HCT116 (cell line): Measurements from ENCODE around the gene CRADD. TPM values are rescaled to one million over a fixed set of nuclear protein-coding genes. Genes with fewer than 3 reads are reported as not detected.
"Not testable (repeated sequence)": the region's sequence is repeated elsewhere in the genome, so short reads cannot be mapped to it uniquely, and the experiment has no call there.

Source experiments
- ATAC-seq: fragments of 200-7000 bp; cut with Tn5 transposase; 2 replicates; pipeline ENCODE4 v1.9.1; 2020; ENCODE audit warnings: mild to moderate bottlenecking, moderate library complexity
- BruUV-seq: library from RNA; stranded (reverse); fragments of 400-500 nt; replicated peaks from 2 replicates; lab custom pipeline; 2021; lab: Mats Ljungman, UMichigan
- CTCF ChIA-PET: fragments of 300-600 bp; sonication (Branson Sonifier 250); formaldehyde crosslinking; loops from one replicate; lab custom pipeline; 2021; ENCODE audit warnings: antibody characterized with exemption; lab: Charles Lee
- POLR2A ChIA-PET: fragments of 300-600, 350-600 bp; sonication (Branson Sonifier 250); formaldehyde crosslinking; loops from one replicate; lab custom pipeline; 2021; ENCODE audit warnings: antibody characterized with exemption; lab: Charles Lee
- RAD21 ChIA-PET, 2 experiments: fragments of 300-600 bp; sonication (Branson Sonifier 250); formaldehyde crosslinking; loops; one replicate each; lab custom pipeline; 2023; ENCODE audit warnings: low total read pairs in 2 of 2; ENCODE audit not compliant: uncharacterized antibody in 2 of 2, unreplicated experiment in 2 of 2, low non-redundant PET in 1 of 2; lab: Charles Lee
- DNase-seq: peaks from one replicate; pipeline ENCODE4 v3.0.0-alpha.2; 2010; ENCODE audit warnings: low read depth, low spot score
- H2AFZ ChIP-seq: fragments of 200-600 bp; shearing (Covaris generic), sonication (generic); 2 replicates; pipeline ENCODE4 v1.6.1; 2017; ENCODE audit warnings: low read depth, mixed run types, mixed read lengths, antibody characterized with exemption, low read length; ENCODE audit not compliant: poor library complexity, severe bottlenecking
- H3K27ac ChIP-seq: 2 replicates; pipeline ENCODE4 v1.5.1; 2012; ENCODE audit warnings: low read depth, low read length
- H3K27me3 ChIP-seq: fragments of 200-600 bp; sonication (generic); 2 replicates; pipeline ENCODE4 v1.6.1; 2016; ENCODE audit warnings: mixed run types, low read length, mixed read lengths; ENCODE audit not compliant: insufficient read depth
- H3K36me3 ChIP-seq, 2 experiments: fragments of 200-500 bp in 1 of 2; fragments of 200-600 bp in 1 of 2; sonication (Bioruptor generic) in 1 of 2; sonication (generic) in 1 of 2; 2 replicates each; pipeline versions ENCODE4 v1.5.1 to v1.6.1; 2014 to 2016; ENCODE audit warnings: low read length in 2 of 2, inconsistent platforms in 1 of 2, mixed read lengths in 1 of 2, mixed run types in 1 of 2; ENCODE audit not compliant: insufficient read depth in 2 of 2, control insufficient read depth in 1 of 2
- H3K4me1 ChIP-seq, 2 experiments: fragments of 200-600 bp in 1 of 2; sonication (generic) in 1 of 2; 2 replicates each; pipeline versions ENCODE4 v1.5.1 to v1.6.1; 2012 to 2017; ENCODE audit warnings: low read length in 2 of 2, inconsistent platforms in 1 of 2, mild to moderate bottlenecking in 1 of 2, mixed read lengths in 1 of 2, mixed run types in 1 of 2, moderate library complexity in 1 of 2; ENCODE audit not compliant: insufficient read depth in 2 of 2, control insufficient read depth in 1 of 2
- H3K4me2 ChIP-seq: fragments of 200-600 bp; sonication (generic); 2 replicates; pipeline ENCODE4 v1.6.1; 2017; ENCODE audit warnings: mixed run types, low read length, mixed read lengths
- H3K4me3 ChIP-seq, 2 experiments: fragments of 200-600 bp in 1 of 2; sonication (generic) in 1 of 2; replicated peaks in 1 of 2; 2 replicates each; pipeline ENCODE4 v1.5.1; 2011 to 2016; ENCODE audit warnings: low read length in 2 of 2, control low read depth in 1 of 2, low read depth in 1 of 2, mild to moderate bottlenecking in 1 of 2, mixed read lengths in 1 of 2, mixed run types in 1 of 2
- H3K79me2 ChIP-seq: fragments of 200-600 bp; sonication (generic); 2 replicates; pipeline ENCODE4 v1.6.1; 2017; ENCODE audit warnings: mild to moderate bottlenecking, mixed run types, low read length, moderate library complexity, mixed read lengths; ENCODE audit not compliant: insufficient read depth
- H3K9ac ChIP-seq: fragments of 200-600 bp; sonication (generic); 2 replicates; pipeline ENCODE4 v1.6.1; 2016; ENCODE audit warnings: low read length, mixed read lengths
- H3K9me2 ChIP-seq: fragments of 200-600 bp; sonication (generic), shearing (Covaris generic); 2 replicates; pipeline ENCODE4 v1.6.1; 2017; ENCODE audit warnings: mixed run types, mild to moderate bottlenecking, moderate library complexity; ENCODE audit not compliant: insufficient read depth
- H3K9me3 ChIP-seq, 2 experiments: fragments of 200-500 bp in 1 of 2; fragments of 200-600 bp in 1 of 2; sonication (Bioruptor generic) in 1 of 2; sonication (generic) in 1 of 2; 2 replicates each; pipeline ENCODE4 v1.6.1; 2014 to 2017; ENCODE audit warnings: low read length in 2 of 2, mixed read lengths in 2 of 2, inconsistent platforms in 1 of 2, low read depth in 1 of 2, mild to moderate bottlenecking in 1 of 2, mixed run types in 1 of 2, moderate library complexity in 1 of 2; ENCODE audit not compliant: control insufficient read depth in 1 of 2, insufficient read depth in 1 of 2
- H4K20me1 ChIP-seq: fragments of 200-600 bp; sonication (generic), shearing (Covaris generic); 2 replicates; pipeline ENCODE4 v1.6.1; 2017; ENCODE audit warnings: mixed run types, mild to moderate bottlenecking, moderate library complexity; ENCODE audit not compliant: insufficient read depth
- CBX3 ChIP-seq: IDR thresholded peaks from 2 replicates; pipeline ENCODE4 v1.6.1; 2012; ENCODE audit warnings: low read depth
- EGR1 ChIP-seq: IDR thresholded peaks from 2 replicates; pipeline ENCODE4 v1.6.1; 2012; ENCODE audit warnings: low read depth
- EZH2phosphoT487 ChIP-seq: fragments of 200-600 bp; IDR thresholded peaks from 2 replicates; pipeline ENCODE4 v1.6.1; 2018; ENCODE audit warnings: antibody characterized with exemption, borderline replicate concordance
- FOSL1 ChIP-seq: IDR thresholded peaks from 2 replicates; pipeline ENCODE4 v1.6.1; 2012; ENCODE audit warnings: low read depth
- JUND ChIP-seq: IDR thresholded peaks from 2 replicates; pipeline ENCODE4 v1.6.1; 2012
- POLR2AphosphoS5 ChIP-seq: IDR thresholded peaks from 2 replicates; pipeline ENCODE4 v1.6.1; 2011; ENCODE audit warnings: mild to moderate bottlenecking, low read depth, low read length, moderate library complexity
- RAD21 ChIP-seq: IDR thresholded peaks from 2 replicates; pipeline ENCODE4 v1.6.1; 2012; ENCODE audit warnings: low read depth, mild to moderate bottlenecking
- SRF ChIP-seq: IDR thresholded peaks from 2 replicates; pipeline ENCODE4 v1.6.1; 2012; ENCODE audit warnings: low read depth
- TCF7L2 ChIP-seq: IDR thresholded peaks from 2 replicates; pipeline ENCODE4 v1.7.0; 2011; ENCODE audit warnings: borderline replicate concordance, inconsistent platforms; ENCODE audit not compliant: insufficient read depth, insufficient read length; ENCODE audit errors: extremely low read depth
- YY1 ChIP-seq: IDR thresholded peaks from 2 replicates; pipeline ENCODE4 v1.6.1; 2011; ENCODE audit warnings: low read length, low read depth, moderate library complexity, mild to moderate bottlenecking; ENCODE audit not compliant: insufficient replicate concordance; ENCODE audit errors: extremely low read depth
- ZFX ChIP-seq: fragments of 450-650 bp; IDR thresholded peaks from 2 replicates; pipeline ENCODE4 v1.6.1; 2017
- ZNF274 ChIP-seq: fragments of 200-500 bp; sonication (Bioruptor generic); IDR thresholded peaks from 2 replicates; pipeline ENCODE4 v1.6.1; 2014; ENCODE audit warnings: mild to moderate bottlenecking, low read depth, low read length, inconsistent platforms
- intact Hi-C: fragments of 100-400 bp; cut with micrococcal nuclease; formaldehyde crosslinking; loops from 2 replicates; pipeline ENCODE4 v1.10.0; 2022
- total RNA-seq: library from RNA; stranded (reverse); gene quantifications from one replicate; pipeline ENCODE4 v1.2.1, GENCODE V29; 2021; ENCODE audit not compliant: unreplicated experiment
- TF ChIP-seq, protein P1 (sequence below): IDR thresholded peaks from 2 replicates; pipeline ENCODE4 v1.6.1; 2012
- TF ChIP-seq, protein P2 (sequence below): IDR thresholded peaks from 2 replicates; pipeline ENCODE4 v1.6.1; 2012

Gene CRADD
- total RNA-seq, 1 experiment from 2014 or later: 12.2 TPM

DNA sequence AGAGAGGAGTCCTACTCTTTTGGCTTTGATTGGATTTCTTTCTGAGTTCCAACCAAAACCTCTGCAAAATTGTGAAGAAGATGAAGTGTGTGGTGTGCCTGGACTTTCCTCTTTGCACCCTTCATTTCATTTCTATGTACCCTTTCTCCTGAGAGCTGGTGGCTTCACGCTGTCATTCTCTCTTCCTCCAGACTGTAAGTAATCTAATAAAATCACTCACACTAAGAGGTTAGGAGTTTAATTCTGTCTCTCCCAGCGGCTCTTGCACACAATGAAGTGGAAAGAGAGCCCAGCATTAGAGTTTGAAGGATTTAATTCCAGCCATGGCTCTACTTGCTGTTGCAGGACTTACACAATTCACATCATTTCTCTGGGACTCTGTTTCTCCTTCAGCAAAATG, 37.8 kb upstream of the CRADD start (continued):
- no peak for TF ChIP-seq CBX3
- TF ChIP-seq POLR2AphosphoS5: no peak

DNA sequence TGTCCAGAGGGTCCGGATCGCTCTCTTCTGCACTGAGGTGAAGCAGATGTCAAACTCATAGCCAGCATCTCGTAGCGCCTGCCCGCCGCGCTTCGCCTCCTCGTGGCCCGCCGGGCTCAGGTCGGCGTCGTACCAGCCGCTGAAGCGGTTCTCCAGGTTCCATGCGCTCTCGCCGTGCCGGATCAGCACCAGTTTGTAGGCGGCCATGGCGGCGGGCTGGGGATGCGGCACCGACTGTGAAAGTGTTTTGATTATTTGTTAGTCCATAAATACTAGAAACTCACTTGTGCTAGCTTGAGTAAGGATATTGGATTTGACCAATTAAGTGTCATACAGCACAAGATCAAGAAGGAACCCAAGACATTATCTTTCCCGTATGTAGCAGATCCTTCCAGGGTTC, 35.8 kb upstream of the CRADD start:
- H3K9me3 ChIP-seq, H3K79me2 ChIP-seq, H3K36me3 ChIP-seq, ATAC-seq, DNase-seq, H3K9ac ChIP-seq, H3K4me1 ChIP-seq, H4K20me1 ChIP-seq, CTCF ChIA-PET, H3K4me3 ChIP-seq, H3K27me3 ChIP-seq, RAD21 ChIA-PET, H3K9me2 ChIP-seq, POLR2A ChIA-PET, BruUV-seq, H3K4me2 ChIP-seq, intact Hi-C loops, H3K27ac ChIP-seq, H2AFZ ChIP-seq: not testable (repeated sequence)

DNA sequence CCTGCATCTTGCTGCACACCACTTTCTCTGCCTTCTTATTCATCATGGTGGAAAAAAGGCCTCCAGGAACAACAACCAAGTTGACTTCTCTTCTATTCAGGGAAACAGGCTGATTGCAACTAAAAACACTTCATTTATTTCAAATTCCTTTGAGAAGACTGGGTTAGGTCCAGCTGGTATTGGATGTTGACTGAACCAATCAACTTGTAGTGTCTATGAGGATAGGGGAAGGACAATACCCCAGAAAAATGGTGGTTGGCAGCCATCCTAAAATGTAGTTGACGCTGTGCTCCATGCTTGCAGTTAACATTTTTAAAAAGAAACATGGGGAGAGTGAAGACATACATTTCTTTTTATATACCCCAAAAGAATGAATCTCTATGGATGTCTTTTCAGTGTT, 34.4 kb upstream of the CRADD start:
- Histone ChIP-seq H2AFZ (no peak overlapping the region), H3K9me3 (no peaks in the 10 kb centered on the region), H3K4me2 (no peak overlapping the region), H3K9ac (no peak overlapping the region), H3K27ac (no peak overlapping the region), H3K9me2 (no peaks in the 10 kb centered on the region), H3K4me3 (no peak overlapping the region), H3K79me2 (no peaks in the 10 kb centered on the region), H4K20me1 (no peaks in the 10 kb centered on the region), H3K36me3 (no peaks in the 10 kb centered on the region), H3K4me1 (no peaks in the 10 kb centered on the region), H3K27me3 (no peaks in the 10 kb centered on the region; the same call in 1 of the 2 replicates)
- TF ChIP-seq ZFX (no peak), YY1 (no peak), EGR1 (no peak), EZH2phosphoT487 (no peak), ZNF274 (no peak), TCF7L2 (no peak), RAD21 (no peak), FOSL1 (no peak), JUND (no peak), SRF (no peak)
- TF ChIP-seq, protein P1, sequence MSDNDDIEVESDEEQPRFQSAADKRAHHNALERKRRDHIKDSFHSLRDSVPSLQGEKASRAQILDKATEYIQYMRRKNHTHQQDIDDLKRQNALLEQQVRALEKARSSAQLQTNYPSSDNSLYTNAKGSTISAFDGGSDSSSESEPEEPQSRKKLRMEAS: no peak
- TF ChIP-seq, protein P2, sequence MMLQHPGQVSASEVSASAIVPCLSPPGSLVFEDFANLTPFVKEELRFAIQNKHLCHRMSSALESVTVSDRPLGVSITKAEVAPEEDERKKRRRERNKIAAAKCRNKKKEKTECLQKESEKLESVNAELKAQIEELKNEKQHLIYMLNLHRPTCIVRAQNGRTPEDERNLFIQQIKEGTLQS: no peak
- CTCF ChIA-PET: no interaction called here
- DNase-seq (no peak), ATAC-seq (no peak)
- BruUV-seq: no TSS peak
- intact Hi-C loops: no loop called here
- RAD21 ChIA-PET: no interaction called here
- POLR2A ChIA-PET: no interaction called here
